ENCODE data around the gene TTBK1.

TTBK1 gene

DNA sequence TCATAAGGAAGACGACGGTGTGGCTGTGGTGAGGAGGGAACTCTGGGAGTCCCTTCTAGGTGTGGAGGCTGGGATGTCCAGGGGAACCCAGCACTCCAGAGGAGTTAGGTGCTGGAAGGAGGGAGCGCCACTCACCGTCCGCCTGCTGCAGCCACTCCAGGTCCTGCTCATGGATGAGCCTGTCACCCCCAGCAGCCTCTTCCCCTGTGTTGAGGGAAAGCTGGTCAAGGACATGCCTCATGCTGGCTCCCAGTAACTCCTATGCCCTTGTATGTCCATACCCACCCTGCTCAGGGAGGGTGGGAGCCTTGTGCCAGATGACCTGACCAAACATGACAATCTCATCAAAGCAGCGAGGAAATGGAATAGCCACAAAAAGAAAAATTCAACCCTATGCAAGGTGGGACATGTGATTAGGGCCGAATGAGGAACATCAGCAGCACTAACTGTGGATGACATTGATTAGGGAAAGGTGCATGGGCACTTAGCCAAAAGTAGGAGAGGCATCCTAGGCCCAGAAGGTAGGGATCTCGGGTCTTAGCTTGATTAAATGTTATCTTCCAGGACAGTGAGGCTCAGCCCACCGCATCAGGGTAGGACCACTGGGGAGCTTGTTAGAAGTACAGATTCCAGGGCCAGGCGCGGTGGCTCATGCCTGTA is 17.0 kb upstream of the TTBK1 start:
- DNase-seq, result no peak

DNA sequence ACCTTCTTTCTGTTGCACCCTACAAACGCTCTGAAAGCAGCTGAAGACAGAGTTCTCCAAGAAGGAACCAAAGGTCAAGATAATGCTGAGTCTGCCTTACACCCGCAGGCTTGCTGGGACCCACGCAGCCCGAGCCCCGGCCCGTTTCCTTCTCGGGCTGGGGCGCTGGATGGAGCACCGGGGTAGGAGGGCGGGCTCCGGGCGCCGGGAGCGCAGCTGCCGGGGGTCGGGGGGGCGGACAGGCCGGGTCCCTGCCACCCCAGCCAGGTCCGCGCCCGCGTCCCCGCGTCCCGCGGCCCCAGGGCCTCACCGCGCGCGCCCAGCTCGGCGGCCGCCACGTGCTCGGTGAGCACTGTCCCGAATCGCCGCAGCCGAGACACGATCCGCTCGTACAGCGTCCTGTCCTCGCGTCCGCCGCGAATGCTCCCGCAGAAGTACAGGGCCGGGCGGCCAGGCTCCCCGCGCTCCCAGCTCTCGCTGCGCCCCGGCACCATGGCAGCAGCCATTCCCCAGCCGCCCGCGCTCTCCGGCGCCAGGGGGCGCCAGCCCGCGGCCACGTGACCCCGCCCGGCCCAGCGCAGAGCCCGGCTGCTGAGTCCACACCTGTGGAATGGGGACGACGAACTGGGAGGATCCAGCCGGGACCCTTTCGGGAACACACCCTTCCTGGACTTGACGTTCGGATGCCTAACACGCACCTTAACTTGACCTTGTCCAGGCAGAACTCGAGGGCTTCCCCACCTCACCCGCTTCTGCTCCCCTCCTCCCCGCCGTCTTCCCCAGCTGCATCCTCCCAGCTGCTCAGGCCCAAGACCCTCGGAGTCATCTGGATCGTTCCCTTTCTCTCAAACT is 14.1 kb upstream of the TTBK1 start, which contains the start of gene DNPH1:
Gene DNPH1 (minus strand): TSS at position 531 of the 852 bp plus-strand sequence. CDS start 25 bp downstream, at position 506.
- DNase-seq, result no peak

DNA sequence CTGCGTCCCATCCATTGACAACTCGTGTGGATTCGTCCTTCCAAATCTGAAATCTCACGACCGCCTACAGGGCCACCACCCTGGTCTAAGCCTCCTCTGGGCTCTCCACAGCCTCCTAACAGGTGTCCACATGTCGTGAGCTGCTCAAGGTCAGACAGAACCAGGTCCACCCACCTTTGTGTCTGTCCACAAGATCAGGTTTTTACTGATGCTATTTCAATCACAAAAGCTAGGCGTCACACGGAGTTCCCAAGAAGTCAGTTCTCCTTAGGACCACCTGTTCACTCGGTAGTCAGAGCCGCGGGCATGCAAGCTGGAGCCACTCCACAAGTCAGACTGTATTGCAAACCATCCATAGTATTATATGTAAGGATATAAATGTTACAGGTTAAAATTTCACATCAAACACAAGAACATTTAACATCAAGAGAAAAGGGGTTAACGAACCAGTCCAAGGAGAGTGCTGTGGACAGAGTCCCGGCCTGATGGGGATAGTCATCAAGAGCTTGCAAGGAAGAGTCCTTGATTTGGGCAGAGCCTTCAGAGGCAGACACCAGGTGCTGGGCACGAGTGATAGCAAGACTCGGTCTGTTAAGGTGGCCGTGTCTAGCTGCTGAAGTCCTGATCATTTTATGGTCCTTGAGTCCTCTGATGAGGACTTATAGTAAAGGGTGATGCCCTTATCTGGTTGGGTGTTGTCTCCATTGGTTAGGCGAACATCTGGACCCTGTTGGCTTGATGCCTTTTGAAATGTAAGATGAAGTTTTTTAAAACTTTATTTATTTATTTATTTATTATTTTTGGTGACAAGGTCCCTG is 13.3 kb upstream of the TTBK1 start:
- no peak for DNase-seq

DNA sequence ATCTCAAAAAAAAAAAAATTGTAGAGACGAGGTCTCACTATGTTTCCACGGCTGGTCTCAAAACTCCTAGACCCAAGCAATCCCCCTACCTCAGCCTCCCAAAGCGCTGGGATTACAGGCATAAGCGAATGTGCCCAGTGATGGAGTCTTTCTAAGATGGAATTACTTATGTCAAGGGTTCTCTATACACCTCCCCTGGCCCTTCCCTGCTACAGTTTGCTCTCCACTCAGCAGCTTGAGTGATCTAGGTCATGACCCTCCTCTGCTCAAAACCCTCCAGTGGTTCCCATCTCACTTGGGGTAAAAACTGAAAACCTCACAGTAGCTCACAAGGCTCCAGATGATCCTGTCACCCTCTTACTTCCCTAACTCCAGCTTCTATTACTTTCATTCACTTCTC is 12.2 kb upstream of the TTBK1 start:
- DNase-seq, result no peak

GRCh38 chr6:43231735-43232450 is 11.4 kb upstream of the TTBK1 start:
- no peak for DNase-seq

DNA sequence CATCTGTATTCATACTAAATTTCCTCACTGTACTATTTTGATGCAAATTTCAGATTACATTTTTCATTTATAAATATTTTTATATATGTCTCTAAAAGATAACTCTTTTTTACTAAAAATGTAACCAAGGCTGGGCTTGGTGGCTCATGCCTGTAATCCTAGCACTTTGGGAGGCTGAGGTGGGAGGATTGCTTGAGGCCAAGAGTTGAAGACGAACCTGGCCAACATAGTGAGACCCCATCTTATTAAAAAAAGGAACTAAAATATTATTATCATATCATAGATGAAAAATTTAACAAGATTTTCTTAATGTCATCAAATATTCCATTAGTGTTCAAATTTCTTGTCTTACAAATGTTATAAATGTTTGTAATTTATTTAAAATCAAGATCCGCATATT is 7.4 kb upstream of the TTBK1 start:
- DNase-seq, result no peak

- no peak for DNase-seq
Observed at GRCh38 chr6:43239054-43239453, 4.2 kb upstream of the TTBK1 start.

DNA sequence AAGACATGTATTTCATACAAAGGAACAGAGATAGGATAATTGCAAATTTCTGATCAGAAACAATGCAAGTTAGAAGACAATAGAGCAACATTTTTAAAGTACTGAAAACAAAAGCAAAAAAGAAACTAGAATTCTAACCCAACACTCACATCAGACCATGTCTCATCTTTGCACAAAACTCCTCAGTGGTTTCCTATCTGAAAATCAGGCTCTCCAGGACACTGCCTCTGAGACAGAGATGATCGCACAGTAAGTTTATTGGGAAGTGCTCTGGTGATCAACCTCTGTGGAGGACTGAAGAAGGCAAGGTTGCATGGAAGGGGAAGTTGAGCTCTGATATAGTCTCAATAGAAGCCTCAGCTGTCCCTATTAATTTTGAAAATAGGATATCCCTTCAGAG is 2.3 kb upstream of the TTBK1 start:
- DNase-seq, result no peak

- DNase-seq, result no peak
Observed at GRCh38 chr6:43241446-43241845, 1.8 kb upstream of the TTBK1 start.

- DNase-seq, result no peak
Observed at GRCh38 chr6:43243664-43244321, 512 bp downstream of the TTBK1 start.

DNA sequence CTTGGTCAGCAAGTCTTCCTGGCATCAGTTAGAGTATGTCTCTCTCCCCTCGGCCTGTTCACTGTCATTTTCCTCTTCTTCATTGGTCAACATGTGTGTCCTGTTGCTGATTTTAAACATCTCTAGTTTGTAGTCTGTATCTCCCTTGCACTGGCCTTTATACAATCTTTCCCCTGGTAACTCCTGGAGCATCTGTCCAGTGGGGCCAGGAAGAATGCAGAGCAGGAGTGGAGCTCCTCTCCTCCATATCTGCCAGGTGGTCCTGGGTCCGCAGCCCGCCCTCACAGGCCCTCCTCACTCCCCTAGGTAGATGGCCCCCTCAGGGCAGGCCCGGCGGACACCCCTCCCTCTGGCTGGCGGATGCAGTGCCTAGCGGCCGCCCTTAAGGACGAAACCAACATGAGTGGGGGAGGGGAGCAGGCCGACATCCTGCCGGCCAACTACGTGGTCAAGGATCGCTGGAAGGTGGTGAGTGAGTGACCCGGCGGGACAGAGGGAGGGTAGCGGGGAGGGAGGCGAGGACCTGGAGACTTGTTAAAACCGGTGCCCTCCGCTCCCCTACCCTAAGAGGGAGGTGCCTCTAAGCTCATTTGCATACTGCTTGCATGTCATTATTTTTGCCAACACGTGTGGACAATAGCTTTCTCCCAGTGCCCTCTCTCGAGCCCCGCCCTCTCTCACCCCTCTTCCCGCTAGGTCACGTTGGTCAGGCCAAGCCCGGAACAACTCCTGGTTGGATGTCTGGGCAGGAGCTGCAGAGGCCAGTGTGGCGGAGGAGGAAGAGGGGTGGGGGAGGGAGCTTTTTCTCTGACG is 3.2 kb downstream of the TTBK1 start:
- no peak for DNase-seq

DNA sequence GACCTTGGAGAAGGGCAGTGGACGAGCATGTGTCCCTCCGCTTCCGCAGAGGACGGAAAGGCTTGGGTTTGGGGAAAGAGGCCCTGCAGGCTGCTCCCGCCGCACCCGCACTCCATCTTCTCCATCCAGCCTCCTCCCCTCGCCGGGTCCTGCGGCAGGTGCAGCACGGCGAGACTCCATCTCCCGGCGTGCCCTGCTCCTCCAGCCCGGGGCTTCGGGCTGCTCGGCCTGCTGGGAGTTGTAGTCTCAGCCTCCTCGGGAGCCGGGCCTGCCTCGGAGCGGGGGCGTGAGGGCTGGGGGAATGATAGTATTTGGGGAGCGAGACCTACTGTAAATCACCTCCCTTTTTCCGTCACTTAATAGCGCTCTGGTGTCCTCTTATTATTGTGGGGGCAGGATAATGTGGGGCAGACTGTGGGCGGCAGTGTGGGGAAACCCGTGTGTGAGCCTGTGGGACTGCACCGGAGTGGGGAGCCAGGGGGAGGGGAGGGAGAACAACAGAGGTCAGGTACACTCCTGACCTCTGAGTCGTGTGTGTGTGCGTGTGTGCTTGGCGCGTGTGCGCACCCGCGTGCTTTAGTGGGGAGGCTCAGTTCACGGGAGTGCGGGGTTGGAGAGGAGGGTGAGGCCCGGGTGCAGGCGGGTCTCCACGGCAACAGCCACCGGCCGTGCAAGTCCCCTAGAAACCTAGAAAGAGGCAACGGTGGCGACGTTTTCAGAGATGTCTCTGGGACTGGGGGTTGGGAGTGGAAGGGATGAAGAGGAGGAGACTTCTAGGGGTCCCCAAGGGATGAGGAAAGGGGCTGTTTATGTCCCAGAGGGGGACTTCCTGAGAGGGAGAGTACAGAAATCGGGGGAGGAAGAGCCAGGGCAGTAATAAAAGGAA is 4.1 kb downstream of the TTBK1 start:
- peak; percentile 21 for DNase-seq

DNA sequence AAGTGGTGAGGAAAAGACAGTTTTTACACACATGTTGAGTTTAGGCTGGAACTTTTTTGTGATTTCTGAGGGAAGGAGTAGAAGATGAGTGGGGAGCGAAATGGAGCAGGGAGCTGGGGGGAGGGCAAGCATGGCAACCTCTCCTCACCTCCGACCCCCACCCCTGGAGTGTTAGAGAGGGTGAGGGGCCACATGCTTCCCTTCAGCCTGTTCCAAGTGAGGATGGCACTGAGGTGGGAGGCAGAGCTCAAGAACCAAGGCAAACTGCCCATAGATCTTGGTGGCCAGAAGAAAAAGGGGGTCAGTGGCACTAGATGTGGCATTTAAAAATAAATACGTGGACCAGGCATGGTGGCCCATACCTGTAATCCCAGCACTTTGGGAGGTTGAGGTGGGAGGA is 4.8 kb downstream of the TTBK1 start:
- DNase-seq, result no peak

GRCh38 chr6:43248791-43249190 is 5.5 kb downstream of the TTBK1 start:
- no peak for DNase-seq

- DNase-seq, result peak; percentile 68
Observed at GRCh38 chr6:43250992-43251373, 7.7 kb downstream of the TTBK1 start.

GRCh38 chr6:43253401-43253800 is 10.1 kb downstream of the TTBK1 start:
- DNase-seq, result no peak

DNA sequence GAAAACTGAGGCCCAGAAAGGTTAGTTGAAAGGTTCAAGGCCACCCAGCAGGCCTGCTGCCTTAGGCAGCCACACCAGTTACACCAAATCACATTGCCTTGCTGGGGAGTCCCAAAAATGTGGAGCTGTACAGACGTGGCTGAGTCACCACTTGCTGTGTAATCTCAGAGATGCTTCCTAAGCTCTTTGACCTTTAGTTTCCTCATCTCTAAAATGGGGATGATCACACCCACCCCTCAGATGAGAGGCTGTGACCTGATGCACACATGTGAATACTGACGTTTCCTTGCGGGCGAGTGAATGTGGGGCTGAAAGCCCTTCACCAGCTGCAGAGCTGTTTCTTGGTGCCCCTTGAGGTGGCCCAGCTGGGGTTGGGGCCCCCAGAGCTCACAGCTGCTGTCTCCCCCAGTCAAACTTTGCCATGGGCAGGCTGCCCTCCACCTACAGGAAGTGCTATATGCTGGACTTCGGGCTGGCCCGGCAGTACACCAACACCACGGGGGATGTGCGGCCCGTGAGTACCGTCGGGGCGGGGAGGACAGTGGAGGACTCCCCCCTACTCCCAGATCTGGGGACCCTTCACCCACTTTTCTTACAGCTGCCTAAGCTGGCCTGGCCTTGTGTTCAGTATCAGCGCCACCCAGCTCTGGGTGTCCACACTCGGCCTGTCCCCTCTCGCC is 11.0 kb downstream of the TTBK1 start:
- no peak for DNase-seq

GRCh38 chr6:43254846-43255245 is 11.6 kb downstream of the TTBK1 start:
- no peak for DNase-seq

DNA sequence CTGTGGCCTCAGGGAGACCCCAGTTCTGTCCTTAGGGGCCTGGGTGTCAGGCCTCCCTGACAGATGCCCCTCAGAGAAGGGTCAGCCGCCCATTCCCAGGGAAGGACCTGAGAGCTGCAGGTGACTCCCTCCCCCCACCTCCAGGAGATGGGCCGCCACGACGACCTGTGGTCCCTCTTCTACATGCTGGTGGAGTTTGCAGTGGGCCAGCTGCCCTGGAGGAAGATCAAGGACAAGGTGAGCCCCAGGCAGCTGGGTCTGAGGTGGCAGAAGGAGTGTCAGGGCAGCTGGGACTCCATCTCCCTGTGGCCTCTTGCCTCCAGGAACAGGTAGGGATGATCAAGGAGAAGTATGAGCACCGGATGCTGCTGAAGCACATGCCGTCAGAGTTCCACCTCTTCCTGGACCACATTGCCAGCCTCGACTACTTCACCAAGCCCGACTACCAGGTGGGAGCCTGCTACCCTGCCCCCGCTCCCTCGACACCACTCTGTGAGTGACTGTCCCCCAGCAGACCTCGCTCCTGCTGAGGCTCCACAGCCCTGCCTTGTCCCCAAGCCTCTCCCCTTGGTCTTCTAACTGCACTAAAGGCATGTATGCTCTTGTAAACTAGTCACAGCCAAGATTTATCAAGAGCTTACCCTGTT is 12.2 kb downstream of the TTBK1 start:
- DNase-seq, result no peak
